CD4-positive, alpha-beta T cell treated with Interleukin-21 for 1 hour (primary cell): ENCODE measurements around the gene NDUFB2.
A peak's percentile ranks its signal among the peaks of the same experiment; 100 is the strongest.
"Not testable (repeated sequence)": the region's sequence is repeated elsewhere in the genome, so short reads cannot be mapped to it uniquely, and the experiment has no call there.

Source experiments
- DNase-seq: peaks from one replicate; pipeline ENCODE4 v3.0.0-alpha.2; 2020

The NDUFB2 gene

DNA sequence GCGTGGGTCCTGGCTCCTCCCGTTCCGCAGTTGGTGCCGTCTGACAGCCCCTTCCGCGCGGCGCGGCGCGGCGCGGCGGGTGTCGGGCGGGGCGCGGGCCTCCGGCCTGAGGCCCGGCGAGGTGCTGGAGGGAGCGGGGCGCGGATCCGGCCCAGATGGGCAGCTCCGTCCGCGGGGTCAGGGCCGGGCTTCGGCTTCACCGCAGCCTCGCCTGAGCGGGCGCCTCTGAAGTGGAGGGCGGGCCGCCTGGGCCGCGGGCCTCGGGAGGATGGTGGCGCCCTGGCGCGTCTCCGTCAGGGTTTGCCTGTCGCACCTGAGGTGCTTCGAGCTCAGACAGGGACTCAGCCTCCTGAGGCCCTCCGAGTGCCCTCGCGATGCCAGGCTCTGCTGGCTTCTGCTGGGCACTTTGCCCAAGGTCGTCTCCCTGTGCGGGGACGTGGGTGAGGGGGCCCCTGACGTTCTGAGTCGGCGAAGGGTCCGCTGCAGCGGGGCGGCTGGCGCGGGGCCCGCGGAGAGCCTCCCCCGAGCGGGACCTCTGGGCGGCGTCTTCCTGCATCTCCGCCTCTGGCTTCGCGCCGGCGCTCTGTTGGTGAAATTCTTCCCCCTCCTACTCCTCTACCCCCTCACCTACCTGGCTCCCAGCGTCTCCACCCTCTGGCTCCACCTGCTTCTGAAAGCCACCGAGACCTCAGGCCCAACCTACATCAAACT lies 23.3 kb upstream of the NDUFB2 start:
- DNase-seq: peak; percentile 60

DNA sequence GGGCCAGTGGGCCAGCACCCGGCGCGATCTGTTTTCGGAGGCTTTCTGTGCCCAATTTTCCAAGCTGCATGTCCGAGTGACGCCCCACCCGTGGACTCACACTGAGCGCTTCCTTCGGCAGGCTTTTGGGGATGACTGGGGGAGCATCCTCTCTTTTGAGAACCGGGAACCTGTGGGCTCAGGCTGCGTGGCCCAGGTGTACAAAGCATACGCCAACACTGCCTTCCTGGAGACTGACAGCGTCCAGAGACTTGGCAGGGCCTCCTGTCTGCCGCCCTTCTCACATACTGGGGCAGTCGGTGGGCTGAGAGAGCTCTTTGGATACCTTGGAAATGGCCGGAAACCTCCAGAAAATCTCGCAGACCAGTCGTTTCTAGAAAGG lies 22.7 kb upstream of the NDUFB2 start:
- DNase-seq: no peak

DNA sequence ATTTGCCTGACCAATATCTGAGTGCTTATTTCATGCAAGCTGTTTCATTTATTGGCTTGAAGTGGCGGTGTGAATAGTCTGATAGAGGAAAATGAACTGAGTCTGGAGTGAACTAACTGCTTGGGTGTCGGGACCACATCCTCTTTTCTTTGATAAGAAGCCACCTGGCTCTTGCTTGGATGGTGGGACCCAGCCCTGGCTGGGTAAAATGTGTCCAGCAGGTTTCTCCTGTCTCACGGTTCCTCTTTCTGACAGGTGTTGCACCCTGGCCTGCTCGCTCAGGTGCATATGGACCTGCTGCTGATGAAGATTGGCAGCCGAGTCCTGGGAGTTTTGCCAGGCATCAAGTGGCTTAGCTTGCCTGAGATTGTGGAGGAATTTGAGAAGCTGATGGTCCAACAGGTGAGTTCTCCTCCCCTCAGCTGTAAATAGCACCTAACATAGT lies 22.1 kb upstream of the NDUFB2 start:
- DNase-seq: no peak

DNA sequence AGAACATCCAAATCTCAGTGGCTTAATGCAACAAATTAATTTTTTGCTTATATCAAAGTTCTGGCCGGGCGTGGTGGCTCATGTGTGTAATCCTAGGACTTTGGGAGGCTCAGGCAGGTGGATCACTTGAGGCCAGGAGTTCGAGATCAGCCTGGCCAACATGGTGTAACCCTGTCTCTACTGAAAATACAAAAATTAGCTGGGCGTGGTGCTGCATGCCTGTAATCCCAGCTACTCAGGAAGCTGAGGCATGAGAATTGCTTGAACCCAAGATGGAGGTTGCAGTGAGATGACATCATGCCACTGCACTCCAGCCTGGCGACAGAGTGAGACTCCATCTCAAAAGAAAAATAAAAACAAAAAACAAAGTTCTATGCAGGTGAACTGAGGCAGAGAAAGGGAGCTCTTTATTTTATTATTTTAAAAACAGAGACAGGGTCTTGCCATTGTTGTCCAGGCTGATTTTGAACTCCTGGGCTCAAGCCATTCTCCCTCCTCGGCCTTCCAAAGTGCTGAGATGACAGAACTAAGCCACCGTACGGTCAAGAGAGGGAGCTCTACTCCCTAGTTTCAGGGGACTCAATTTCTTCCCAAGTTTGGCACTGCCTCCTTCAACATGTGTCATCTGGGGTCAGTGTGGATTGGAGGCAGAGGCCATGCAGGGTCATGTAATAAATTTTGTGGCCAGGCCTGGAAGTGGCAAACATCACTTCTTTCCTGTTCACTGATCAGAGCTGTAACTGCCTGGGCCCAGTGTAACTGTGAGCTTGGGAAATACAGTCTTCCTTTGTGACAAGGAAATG lies 21.4 kb upstream of the NDUFB2 start:
- DNase-seq: no peak

DNA sequence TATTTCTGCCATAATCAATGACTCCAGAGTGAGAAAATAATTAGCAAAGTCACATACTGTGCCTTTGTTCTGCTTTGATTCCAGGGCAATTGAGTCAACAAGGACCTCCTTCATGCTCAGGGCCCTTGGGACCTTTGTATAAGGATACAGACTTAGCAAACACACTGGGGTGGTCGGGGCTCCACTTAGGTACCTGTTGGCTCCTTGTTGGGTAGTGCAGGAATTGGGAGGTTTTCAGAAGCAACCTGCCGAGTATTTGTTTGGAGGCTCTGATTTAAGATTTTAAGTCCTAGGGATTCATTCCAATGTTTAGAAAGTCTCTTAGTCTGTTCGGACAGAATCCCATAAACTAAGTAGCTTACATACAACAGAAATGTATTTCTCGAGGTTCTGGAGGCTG lies 20.8 kb upstream of the NDUFB2 start:
- DNase-seq: no peak

DNA sequence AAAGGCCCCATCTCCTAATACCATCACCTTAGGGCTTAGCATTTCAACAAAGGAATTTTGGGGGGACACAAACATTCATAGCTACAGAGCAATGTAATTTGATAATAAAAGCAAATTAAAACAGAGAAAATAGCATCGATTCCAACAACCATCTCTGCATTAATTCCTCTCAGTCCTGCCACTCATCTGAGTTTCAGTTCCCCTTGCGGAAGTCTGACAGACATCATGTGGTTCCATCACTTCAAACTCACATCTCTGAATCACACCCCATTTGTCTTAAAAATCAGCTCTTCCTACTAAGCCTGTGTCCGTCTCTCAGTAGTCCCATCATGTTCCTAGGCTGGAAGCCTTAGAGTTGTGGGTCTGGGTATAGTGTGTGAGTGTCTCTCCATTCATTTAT lies 20.2 kb upstream of the NDUFB2 start:
- no peak for DNase-seq

DNA sequence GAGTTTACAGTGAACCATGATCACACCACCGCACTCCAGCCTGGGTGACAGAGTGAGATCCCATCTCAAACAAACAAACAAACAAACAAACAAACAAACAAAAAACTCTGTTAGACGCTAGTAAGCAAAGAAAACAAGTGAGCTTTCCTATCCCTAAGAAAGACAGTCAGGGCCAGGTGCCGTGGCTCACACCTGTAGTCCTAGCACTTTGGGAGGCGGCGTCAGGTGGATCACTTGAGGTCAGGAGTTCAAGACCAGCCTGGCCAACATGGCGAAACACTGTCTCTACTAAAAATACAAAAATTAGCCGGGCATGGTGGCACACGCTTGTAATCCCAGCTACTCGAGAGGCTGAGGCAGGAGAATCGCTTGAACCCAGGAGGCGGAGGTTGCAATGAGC lies 19.6 kb upstream of the NDUFB2 start:
- not testable (repeated sequence) for DNase-seq

DNA sequence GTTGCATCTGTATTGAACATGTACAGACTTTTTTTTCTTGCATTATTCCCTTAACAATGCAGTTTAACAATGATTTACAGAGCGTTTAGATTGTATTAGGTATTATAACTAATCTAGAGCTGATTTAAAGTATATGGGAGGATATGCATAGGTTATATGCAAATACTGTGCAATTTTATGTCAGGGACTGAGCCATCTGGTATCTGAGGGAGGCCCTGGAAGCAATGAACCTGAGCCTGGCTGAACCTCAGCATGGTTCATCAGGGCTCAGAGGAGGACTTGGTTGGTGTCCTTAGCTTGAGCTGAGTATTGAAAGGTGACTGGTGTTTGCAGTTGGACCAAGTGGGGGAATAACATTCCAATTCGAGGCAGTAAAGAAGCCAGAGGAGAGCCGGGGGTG lies 19.0 kb upstream of the NDUFB2 start:
- DNase-seq: no peak

DNA sequence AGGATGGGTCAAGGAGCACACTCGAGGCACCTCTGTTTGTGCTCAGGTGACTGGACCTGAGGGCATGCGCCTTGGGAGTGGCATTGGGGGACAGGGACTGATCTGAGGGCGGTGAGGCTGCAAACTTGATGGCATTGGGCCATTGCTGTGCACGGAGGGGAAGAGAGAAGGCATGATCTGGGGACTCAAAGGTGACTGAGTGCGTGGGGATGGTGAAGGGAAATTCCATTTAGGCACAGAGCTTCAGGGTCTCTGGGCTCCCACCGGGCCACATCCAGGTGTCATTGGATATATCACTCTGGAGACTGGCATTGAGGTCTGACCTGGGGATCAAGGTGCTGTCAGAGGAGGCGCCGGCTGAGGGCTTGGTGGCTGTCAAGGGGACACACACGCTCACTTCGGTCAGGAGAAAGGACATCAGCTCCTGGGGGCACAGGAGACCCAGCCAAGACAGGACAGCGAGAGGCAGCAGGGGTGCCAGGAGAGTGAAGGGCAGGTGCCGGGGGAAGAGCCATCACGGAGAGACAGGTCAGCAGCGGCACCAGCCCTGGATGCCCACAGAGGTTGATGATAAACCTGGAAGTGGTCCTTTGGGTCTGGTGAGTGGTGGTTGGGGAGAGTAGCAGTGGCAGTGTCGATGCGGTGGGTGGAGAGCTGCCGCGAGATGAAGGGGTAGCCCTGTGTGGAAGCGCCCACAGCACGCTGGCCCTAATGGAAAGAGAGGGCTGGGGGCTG lies 18.3 kb upstream of the NDUFB2 start:
- no peak for DNase-seq

DNA sequence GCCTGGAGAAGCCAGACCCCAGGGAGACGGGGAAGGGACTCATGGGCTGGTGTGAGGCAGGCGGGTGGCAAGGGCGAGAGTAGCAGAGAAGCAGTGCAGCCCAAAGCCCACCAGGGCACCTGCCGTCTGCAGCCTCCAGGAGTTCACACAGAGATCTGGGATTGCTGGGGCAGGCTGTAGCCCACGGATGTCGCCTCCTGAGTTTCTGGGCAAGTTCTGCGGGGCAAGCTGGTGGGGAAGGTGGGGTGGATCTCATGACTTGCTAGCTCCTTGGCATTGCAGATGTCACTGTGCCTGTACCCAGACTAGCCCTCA lies 17.7 kb upstream of the NDUFB2 start:
- no peak for DNase-seq

DNA sequence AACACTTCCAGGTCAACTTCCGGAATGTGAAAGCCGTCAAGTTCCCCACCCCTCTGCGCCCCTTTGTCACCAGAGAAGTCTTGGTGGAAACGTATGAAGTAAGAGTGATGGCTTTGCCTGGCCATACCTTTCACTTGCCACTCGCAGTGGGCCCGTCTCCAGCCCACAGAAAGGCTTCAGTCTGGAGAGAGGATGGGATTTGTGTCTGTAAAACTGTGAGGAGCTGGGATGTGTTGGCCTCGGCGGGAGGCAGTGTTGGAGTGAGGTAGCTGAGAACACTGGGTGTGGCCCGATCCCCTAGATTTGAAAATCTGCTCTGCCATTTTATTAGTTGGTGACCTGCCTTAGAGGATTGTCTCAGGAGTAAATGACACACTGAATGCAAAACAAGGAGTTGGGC lies 17.3 kb upstream of the NDUFB2 start:
- no peak for DNase-seq

DNA sequence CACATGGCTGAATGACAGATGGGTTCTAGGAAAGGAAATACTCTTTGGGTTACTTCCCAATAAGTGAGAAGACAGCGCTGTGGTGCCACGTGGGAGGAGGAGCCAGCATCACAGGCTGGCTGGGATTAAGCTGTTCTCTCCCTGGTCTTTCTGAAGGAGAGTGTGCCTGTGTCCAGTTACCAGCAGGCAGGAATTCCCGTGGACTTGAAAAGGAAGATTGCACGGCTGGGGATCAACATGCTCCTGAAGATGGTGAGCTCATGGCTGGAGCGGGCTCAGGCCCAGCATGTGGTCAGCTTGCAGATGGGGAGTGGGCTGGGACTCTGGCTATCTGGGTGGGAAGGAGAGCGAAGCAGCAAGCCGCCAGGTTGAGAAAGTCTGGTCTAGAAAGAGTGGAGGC lies 15.6 kb upstream of the NDUFB2 start:
- no peak for DNase-seq

DNA sequence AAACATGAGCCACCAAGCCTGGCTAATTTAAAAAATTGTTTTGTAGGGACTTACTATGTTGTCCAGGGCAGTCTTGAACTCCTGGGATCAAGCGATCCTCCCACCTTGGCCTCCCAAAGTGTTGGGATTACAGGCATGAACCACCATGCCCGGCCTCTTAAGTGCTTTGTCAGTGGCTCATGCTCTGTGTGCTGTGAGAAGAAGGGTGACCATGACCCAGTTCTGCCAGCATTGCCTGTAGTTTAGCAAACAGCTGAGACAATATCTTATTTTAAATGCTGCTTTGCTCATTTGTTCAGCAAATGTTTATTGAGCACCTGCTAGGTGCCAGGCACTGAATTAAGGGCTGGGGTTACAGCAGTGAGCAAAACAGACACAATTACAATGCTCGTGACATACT lies 14.7 kb upstream of the NDUFB2 start:
- DNase-seq: no peak

DNA sequence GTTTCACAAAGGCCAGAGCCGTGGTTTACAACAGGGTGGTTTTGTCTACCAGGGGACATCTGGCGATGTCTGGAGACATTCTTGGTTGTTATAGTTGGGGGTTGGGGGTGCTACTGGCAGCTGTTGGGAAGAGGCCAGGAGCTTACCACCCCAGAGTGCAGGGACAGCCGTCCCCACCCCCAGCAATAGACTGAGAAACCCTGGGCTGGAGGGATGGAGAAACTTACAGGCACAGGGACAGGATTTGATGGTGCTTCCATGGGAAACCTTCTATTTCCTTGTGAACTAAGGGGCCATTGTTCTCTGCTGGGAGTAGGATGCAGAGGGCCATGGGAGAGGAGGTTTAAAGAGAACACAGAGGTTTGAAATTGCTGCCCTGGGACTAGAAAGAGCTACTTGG lies 12.9 kb upstream of the NDUFB2 start:
- DNase-seq: no peak

DNA sequence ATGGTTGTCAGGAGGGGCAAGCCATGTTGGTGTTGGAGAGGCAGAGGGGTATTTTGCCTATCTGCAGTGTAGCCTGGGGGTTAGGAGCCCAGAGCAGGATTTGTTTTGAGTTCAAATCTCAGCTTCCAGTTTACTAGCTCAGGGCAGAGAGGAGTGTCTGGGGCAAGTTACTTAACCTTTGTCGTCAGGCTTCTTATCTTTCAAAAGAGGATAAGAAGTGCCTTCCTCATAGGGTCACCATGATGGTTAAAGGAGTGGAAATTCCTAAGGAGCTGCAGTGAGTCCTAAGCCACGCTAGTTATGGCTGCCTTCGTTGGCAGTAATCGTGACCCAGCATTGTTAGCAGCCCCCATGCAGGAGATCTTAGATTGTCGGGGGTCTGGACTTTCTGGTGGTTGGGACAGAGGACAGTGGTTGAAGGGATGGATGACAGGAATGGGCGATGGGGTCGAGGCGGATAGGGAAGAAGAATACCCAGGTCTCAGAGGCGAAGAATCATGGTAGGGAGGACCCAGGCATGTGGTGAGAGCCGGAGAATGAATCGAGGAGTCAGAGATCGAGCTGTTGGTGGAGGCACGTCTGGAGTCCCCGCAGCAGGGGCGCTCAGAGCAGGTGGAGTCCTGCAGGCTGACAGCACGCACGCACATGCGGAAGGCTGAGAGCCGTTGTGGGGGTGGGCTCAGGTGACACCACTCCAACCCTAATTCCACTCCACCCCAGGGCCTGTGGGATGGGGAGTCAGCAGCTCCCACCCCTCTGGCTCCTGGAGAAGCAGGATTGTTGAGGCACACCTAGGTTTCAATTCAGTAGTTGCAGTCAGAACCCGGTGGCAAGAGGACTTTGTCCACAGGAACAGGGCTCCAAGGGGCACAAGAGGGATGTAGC lies 12.2 kb upstream of the NDUFB2 start:
- no peak for DNase-seq

DNA sequence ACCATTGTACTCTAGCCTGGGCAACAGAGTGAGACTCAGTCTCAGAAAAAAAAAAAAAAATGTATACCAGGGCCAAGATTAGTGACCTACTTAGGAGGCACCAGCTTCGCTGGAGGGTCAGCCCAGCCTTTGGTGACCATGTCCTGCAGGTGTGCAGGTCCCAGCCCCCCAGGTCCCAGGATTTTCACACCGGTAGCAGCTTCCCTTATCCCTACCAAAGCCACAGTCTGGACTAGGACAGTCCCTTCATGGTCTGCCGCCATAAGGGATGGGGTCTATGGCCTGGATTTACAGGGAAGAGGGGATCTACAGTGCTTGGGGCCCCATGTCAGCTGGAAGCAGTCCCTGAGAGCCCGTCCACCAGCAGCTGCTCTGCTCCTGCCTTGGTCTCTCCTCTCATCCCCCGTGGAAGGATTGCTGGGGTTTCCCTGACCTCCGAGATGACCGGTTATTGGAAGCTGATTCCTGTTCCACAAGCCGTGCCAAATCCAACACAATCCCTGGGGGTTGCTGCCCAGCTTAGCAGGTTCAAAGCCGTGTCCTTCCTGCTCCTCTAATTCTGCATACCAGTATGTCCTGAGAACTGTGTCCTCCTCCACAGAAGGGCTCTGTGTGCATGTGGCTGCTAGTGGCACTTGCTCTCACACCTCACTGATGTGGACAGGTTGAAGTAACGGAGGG lies 11.0 kb upstream of the NDUFB2 start:
- DNase-seq: no peak

DNA sequence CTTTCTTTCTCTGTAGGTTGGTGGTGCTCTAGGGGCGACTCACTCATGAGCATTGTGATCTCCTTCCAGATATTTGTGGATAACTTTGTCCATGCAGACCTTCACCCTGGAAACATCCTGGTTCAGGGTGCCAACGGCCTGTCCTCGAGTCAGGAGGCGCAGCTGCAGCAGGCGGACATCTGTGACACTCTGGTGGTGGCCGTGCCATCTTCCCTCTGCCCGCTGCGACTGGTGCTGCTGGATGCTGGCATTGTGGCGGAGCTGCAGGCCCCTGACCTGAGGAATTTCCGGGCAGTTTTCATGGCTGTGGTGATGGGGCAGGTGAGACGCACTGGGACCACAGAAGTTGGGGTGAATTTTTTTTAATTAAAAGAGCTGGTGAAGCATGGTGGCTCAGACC lies 9.6 kb upstream of the NDUFB2 start:
- DNase-seq: no peak

DNA sequence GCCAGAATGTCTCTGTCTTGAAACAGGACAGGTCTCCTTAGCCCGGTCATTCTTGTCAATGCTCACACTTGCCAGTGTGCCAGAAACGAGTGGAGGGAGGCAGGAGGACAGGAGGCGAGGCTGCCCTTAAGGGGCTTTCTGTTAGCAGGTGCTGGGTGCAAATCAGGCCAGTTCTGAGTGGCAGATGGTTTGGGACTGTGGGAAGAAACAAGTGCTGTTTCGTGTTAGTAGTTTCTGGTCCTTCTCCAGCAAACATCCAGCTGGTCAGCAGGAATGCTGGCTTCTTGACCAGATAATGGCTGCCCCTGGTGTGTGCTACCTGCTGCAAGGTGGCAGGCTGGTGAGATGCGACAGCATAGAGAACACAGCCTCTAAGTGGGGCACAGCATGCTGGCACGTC lies 8.2 kb upstream of the NDUFB2 start:
- DNase-seq: no peak

DNA sequence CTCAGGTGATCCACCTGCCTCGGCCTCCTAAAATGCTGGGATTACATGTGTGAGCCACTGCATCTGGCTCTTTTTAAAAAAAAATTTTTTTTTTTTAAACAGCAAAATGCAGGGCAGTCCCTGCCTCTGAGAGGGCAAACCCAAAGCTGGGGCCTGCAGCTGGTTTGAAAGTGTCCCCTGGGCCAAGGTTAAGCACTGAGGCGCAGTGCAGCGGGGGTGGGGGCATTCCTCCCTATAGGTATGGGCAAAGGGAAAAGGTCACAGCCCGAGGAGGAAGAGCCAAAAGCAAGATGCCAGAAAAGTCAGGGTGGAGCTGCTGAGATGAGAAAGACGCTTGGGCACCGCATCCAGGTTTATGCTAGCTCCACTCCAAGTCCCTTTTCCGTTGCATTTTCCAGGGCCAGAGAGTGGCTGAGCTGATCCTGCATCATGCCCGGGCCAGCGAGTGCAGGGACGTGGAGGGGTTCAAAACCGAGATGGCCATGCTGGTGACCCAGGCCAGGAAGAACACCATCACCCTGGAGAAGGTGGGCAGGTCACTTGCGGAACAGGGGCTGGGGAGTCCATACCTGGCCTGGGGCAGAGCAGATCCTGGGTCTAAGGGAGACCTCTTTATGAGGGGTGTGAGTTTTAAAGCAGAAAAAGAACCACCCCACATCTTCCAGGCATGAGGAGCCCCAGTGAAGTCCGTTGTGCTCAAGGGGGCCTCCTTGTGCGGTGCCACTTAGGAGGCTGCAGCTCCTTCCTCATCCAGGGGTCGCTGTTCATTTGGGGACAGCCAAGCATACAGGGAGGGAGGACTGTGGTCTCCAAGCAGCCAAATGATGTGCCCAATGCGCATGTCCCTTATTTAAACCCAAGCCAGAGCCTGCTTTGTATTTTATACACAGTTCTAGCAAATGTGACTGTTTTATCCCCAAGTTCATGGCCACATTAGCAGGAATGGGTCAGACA lies 7.0 kb upstream of the NDUFB2 start:
- DNase-seq: no peak

DNA sequence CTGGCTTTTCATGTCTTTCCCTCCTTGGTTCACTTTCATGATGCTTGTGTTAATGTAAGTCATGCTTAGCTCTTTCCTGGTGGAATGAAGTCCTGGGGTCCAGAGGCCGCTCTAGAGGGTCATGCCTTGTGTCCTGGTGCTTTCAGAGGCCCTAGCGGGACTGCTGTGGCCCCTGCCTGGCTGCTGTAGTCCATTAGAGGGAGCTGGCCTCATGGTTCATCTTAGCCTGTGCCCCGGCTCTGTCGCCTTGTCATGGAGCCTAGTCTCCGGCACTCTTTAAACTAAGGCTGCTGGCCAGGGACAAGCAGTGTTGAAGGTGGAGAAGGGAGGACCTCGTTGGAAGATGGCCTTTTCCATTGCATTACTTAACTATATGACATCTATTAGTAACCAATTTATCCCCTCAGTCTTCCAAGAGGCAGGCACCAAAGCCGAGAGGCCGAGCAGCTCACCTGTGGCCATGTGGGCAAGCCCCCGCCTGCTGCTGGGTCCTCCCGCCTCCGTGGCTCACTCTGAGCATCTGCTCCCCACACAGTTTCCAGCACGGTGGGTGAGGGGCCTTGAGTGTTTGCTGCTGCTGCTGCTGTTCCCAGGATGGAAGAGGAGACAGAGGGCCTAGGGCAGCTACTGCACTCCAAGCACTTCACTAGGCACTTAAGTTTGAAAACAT lies 5.0 kb upstream of the NDUFB2 start:
- no peak for DNase-seq

DNA sequence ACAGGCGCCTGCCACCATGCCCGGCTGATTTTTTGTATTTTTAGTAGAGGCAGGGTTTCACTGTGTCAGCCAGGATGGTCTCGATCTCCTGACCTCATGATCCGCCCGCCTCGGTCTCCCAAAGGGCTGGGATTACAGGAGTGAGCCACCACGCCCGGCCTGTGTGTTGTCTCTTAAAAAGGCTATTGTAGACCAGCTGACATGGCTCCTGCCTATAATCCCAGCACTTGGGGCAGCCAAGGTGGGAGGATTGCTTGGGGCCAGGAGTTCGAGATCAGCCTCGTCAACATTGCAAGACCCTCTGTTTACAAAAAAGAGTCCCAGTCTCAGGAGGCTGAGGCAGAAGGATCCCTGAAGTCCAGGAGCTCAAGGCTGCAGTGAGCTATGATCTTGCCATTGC lies 2.7 kb upstream of the NDUFB2 start:
- DNase-seq: not testable (repeated sequence)
